ENCODE measurements around the gene ZC3H7B. TPM values are rescaled to one million over a fixed set of nuclear protein-coding genes. Genes with fewer than 3 reads are reported as not detected.

Gene ZC3H7B, protein sequence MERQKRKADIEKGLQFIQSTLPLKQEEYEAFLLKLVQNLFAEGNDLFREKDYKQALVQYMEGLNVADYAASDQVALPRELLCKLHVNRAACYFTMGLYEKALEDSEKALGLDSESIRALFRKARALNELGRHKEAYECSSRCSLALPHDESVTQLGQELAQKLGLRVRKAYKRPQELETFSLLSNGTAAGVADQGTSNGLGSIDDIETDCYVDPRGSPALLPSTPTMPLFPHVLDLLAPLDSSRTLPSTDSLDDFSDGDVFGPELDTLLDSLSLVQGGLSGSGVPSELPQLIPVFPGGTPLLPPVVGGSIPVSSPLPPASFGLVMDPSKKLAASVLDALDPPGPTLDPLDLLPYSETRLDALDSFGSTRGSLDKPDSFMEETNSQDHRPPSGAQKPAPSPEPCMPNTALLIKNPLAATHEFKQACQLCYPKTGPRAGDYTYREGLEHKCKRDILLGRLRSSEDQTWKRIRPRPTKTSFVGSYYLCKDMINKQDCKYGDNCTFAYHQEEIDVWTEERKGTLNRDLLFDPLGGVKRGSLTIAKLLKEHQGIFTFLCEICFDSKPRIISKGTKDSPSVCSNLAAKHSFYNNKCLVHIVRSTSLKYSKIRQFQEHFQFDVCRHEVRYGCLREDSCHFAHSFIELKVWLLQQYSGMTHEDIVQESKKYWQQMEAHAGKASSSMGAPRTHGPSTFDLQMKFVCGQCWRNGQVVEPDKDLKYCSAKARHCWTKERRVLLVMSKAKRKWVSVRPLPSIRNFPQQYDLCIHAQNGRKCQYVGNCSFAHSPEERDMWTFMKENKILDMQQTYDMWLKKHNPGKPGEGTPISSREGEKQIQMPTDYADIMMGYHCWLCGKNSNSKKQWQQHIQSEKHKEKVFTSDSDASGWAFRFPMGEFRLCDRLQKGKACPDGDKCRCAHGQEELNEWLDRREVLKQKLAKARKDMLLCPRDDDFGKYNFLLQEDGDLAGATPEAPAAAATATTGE
- total RNA-seq (2022; extraction: Qiagen RNA extraction), result 18.9 to 27.1 TPM (median 25.5 TPM) in 5 replicates

DNA sequence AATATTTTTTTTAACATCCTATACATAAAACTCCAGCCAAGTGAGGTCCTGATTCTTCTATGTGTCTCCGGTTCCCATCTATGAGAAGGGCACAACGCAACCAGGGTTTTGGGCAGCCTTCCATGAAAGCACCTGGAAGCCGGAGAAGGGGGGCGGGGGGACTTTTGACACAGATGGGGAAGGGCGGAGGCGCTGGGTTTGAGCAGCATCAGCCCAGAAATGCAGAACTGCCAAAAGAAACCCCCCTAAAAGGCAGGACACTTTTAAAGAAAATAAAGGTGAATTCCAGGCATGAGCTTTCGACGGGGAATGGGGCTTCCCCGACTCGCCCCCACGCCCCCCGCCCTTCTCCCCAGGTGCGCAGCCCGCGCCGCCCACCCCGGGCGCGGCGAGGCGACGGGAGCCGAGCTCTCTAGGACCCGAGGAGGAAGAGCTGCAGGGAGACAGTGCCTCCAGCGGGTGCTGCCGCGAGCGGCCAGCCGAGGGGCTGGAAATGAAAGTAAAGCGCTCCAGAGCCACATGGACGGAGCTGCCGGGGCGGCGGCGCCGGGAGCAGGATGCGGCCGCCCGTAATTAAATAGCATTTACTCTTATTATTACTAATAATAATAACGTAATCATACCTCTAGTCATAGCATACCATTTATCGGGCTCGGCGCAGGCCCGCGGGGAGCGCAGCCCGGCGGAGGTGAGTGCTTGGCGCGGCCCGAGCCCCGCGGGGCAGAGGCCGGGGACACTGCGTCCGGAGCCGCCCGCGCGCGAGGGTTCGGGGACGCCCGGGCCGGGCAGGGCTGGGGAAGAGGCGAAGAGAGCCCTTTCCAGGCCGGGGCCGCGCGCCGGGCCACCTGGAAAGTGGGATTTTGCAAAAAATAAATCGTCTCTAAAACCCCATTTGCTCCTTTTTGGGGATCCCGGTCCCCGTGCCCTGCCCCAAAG, at the start of gene ZC3H7B:
Gene ZC3H7B (plus strand): TSS at position 441 of the 936 bp plus-strand sequence. CDS start 19,136 bp downstream, outside the sequence.

DNA sequence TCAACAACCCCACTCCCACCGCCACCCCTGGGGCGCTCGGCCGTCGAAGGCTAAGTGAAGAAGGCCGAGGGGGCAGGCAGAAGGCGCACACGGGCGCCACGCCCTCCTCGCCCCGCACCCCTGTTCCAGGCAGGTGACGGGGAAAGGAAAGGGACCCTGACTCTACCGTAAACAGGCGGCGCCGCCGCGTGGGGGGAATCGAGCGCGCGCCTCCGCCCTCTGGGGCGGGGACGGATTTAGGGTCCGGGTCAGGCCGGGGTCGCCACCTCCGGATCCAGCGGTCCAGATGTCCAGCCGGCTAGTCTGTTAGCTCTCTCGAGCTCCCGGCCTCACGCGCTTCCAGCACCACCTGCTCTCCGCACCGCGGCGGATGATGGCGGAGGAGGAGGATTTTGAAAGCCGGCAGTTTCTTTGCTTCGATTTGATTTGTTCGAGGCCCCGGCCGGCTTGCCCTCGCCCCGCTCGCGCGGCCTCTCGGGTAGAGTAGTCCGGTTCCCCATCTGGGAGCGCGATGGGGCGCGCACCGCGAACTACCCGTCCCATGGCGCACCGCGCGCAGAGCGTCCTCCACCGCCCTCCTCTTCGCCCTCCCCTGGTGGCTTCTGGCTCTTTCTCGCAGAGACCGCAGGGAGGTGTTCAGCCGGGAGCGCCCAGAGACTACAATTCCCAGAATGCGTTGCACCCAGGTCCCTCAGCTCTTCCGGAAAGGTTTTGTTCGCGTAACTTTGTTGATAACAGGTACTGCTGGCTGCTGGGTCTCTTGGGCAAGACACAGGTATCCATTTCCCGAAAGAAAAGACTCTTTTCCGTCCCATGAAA, 15.3 kb upstream of the ZC3H7B start, which contains the start of gene RANGAP1:
Gene RANGAP1 (minus strand): TSS at position 368 of the 819 bp plus-strand sequence. CDS start 5,143 bp downstream, outside the sequence.

DNA sequence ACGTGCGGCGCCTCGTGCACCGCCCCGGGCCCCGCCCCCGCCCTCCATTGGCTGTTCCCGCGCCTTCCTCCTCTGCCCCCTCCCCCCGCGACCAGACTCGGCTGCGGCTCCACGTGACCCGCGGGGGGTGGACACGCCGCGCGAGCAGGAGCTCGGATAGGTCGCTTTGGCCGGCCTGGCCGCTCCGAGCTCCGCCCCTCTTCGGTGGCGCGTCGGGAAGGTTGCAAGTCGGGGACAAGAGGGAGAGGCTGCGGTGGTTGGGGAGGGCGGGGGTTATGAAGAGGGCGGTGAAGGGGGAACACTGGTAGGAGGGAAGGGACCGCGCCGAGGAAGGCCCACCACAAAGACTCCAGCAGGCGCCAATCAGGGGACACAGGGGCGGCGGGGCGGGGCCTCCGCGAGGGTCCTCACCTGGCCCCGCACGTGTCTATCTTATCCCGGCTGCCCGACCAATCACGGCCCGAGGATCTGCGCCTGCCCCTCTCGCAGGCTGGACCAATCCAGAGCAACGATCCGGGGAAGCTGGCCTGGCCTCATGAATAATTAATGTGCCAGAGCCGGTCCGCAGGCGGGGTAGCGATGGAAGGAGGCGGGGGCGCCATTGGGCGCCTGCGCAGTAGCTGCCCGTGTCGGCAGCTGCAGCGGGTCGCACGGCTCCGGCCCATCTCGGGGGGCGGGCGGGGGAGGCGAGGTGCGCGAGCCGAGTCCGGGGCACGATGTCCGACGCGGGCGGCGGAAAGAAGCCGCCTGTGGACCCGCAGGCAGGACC, 80.2 kb downstream of the ZC3H7B start, which contains the start of gene TEF:
Gene TEF (plus strand): TSS at position 614 of the 769 bp plus-strand sequence. CDS start 103 bp downstream, at position 717.

Other genes starting within 250 kb of the ZC3H7B start
- gene EP300, start 208.9 kb upstream of the ZC3H7B start, total RNA-seq (2022; extraction: Qiagen RNA extraction), result 15.5 to 25.4 TPM (median 20.3 TPM) in 5 replicates
- 17.9 to 19.4 TPM (median 18.8 TPM) in 5 replicates for gene L3MBTL2, start 96.2 kb upstream of the ZC3H7B start, total RNA-seq (2022; extraction: Qiagen RNA extraction)
- not detected in 5 replicates for gene CHADL, start 60.6 kb upstream of the ZC3H7B start, total RNA-seq (2022; extraction: Qiagen RNA extraction)
- gene RANGAP1, start 15.3 kb upstream of the ZC3H7B start, total RNA-seq (2022; extraction: Qiagen RNA extraction), result 79.0 to 106 TPM (median 99.5 TPM) in 5 replicates
- 0.85 to 1.1 TPM (median 0.93 TPM) in 5 replicates for gene TEF, start 80.4 kb downstream of the ZC3H7B start, total RNA-seq (2022; extraction: Qiagen RNA extraction)
- 20.4 to 25.4 TPM (median 22.3 TPM) in 5 replicates for gene TOB2, start 145.3 kb downstream of the ZC3H7B start, total RNA-seq (2022; extraction: Qiagen RNA extraction)
- 63.1 to 79.2 TPM (median 66.3 TPM) in 5 replicates for gene PHF5A, start 167.2 kb downstream of the ZC3H7B start, total RNA-seq (2022; extraction: Qiagen RNA extraction)
- 44.9 to 48.9 TPM (median 47.6 TPM) in 5 replicates for gene ACO2, start 167.6 kb downstream of the ZC3H7B start, total RNA-seq (2022; extraction: Qiagen RNA extraction)
- 28.3 to 50.2 TPM (median 43.9 TPM) in 5 replicates for gene POLR3H, start 242.9 kb downstream of the ZC3H7B start, total RNA-seq (2022; extraction: Qiagen RNA extraction)

Measured in A549 treated with CORT108297 at 1 μM for 4 hours (cell line).